Activated T-cell treated with anti-CD3 and anti-CD28 coated beads, Interleukin-2, amount 50 U/mL, for 24 hours (primary cell): ENCODE measurements around the gene NT5DC1.

Experiments used
- DNase-seq: peaks from one replicate; pipeline ENCODE4 v3.0.0-alpha.2; 2020
- H3K27ac Mint-ChIP-seq: 2 replicates; pipeline ENCODE4 v1.8.0; 2020; ENCODE audit warnings: mild to moderate bottlenecking, mixed read lengths
- H3K27me3 Mint-ChIP-seq: 2 replicates; pipeline ENCODE4 v1.8.0; 2020; ENCODE audit warnings: mixed read lengths
- H3K36me3 Mint-ChIP-seq: 2 replicates; pipeline ENCODE4 v1.8.0; 2020; ENCODE audit warnings: low read depth, mixed read lengths
- H3K4me1 Mint-ChIP-seq: 2 replicates; pipeline ENCODE4 v1.8.0; 2020; ENCODE audit warnings: low read depth, mixed read lengths
- H3K4me3 Mint-ChIP-seq: 2 replicates; pipeline ENCODE4 v1.8.0; 2020; ENCODE audit warnings: mild to moderate bottlenecking, moderate library complexity, mixed read lengths
- H3K9me3 Mint-ChIP-seq: 2 replicates; pipeline ENCODE4 v1.8.0; 2020; ENCODE audit warnings: mixed read lengths

NT5DC1 gene

GRCh38 chr6:116175344-116175743, 74.7 kb downstream of the NT5DC1 start:
- Mint-ChIP-seq H3K27me3 (no peaks in the 10 kb centered on the region), H3K36me3 (peaks cover 40% of the 10 kb centered on the region)

GRCh38 chr6:116176596-116176995, 75.9 kb downstream of the NT5DC1 start:
- H3K9me3 Mint-ChIP-seq, result peaks cover 17% of the 10 kb centered on the region
- peaks cover 40% of the 10 kb centered on the region for H3K36me3 Mint-ChIP-seq
- H3K27me3 Mint-ChIP-seq, result no peaks in the 10 kb centered on the region
- no peak overlapping the region for H3K27ac Mint-ChIP-seq
- no peaks in the 10 kb centered on the region for H3K4me1 Mint-ChIP-seq
- no peak for DNase-seq
- no peak overlapping the region for H3K4me3 Mint-ChIP-seq

More at GRCh38 chr6:116175344-116175743, 74.7 kb downstream of the NT5DC1 start:
- no peak for DNase-seq
- Mint-ChIP-seq H3K4me3 (no peak overlapping the region), H3K27ac (no peak overlapping the region), H3K9me3 (peaks cover 17% of the 10 kb centered on the region), H3K4me1 (no peaks in the 10 kb centered on the region)

- no peak overlapping the region for H3K27ac Mint-ChIP-seq
- H3K4me3 Mint-ChIP-seq, result no peak overlapping the region
- H3K36me3 Mint-ChIP-seq, result peaks cover 27% of the 10 kb centered on the region
- H3K4me1 Mint-ChIP-seq, result peaks cover 13% of the 10 kb centered on the region
- H3K27me3 Mint-ChIP-seq, result no peaks in the 10 kb centered on the region
- no peak for DNase-seq
- H3K9me3 Mint-ChIP-seq, result peaks cover 5% of the 10 kb centered on the region
Measured at GRCh38 chr6:116180375-116180774, 79.7 kb downstream of the NT5DC1 start.

- H3K4me3 Mint-ChIP-seq, result no peak overlapping the region
- H3K27me3 Mint-ChIP-seq, result no peaks in the 10 kb centered on the region
- H3K27ac Mint-ChIP-seq, result no peak overlapping the region
- H3K9me3 Mint-ChIP-seq, result no peaks in the 10 kb centered on the region
- peaks cover 20% of the 10 kb centered on the region for H3K36me3 Mint-ChIP-seq
- no peaks in the 10 kb centered on the region for H3K4me1 Mint-ChIP-seq
- no peak for DNase-seq
Measured at GRCh38 chr6:116189472-116189871, 88.8 kb downstream of the NT5DC1 start.

- Mint-ChIP-seq H3K27ac (no peak overlapping the region), H3K9me3 (no peaks in the 10 kb centered on the region), H3K4me1 (no peaks in the 10 kb centered on the region), H3K36me3 (peaks cover 17% of the 10 kb centered on the region), H3K27me3 (no peaks in the 10 kb centered on the region), H3K4me3 (no peak overlapping the region)
- DNase-seq, result no peak
Measured at GRCh38 chr6:116190550-116190949, 89.9 kb downstream of the NT5DC1 start.

GRCh38 chr6:116191881-116192280, 91.2 kb downstream of the NT5DC1 start:
- Mint-ChIP-seq H3K27me3 (no peaks in the 10 kb centered on the region), H3K9me3 (no peaks in the 10 kb centered on the region), H3K27ac (no peak overlapping the region), H3K4me3 (no peak overlapping the region), H3K4me1 (no peaks in the 10 kb centered on the region), H3K36me3 (peaks cover 10% of the 10 kb centered on the region)
- no peak for DNase-seq

GRCh38 chr6:116192786-116193185, 92.1 kb downstream of the NT5DC1 start:
- no peaks in the 10 kb centered on the region for H3K4me1 Mint-ChIP-seq
- H3K4me3 Mint-ChIP-seq, result no peak overlapping the region
- DNase-seq, result no peak
- H3K9me3 Mint-ChIP-seq, result no peaks in the 10 kb centered on the region
- no peak overlapping the region for H3K27ac Mint-ChIP-seq
- H3K27me3 Mint-ChIP-seq, result no peaks in the 10 kb centered on the region
- H3K36me3 Mint-ChIP-seq, result peaks cover 11% of the 10 kb centered on the region

- H3K4me3 Mint-ChIP-seq, result no peak overlapping the region
- peaks cover 4% of the 10 kb centered on the region for H3K36me3 Mint-ChIP-seq
- no peaks in the 10 kb centered on the region for H3K4me1 Mint-ChIP-seq
- H3K27me3 Mint-ChIP-seq, result no peaks in the 10 kb centered on the region
- no peak for DNase-seq
- H3K27ac Mint-ChIP-seq, result no peak overlapping the region
- H3K9me3 Mint-ChIP-seq, result no peaks in the 10 kb centered on the region
Measured at GRCh38 chr6:116196841-116197240, 96.2 kb downstream of the NT5DC1 start.

GRCh38 chr6:116200619-116201249, 100.1 kb downstream of the NT5DC1 start:
- Mint-ChIP-seq H3K36me3 (peaks cover 4% of the 10 kb centered on the region), H3K9me3 (no peaks in the 10 kb centered on the region), H3K4me1 (no peaks in the 10 kb centered on the region), H3K4me3 (no peak overlapping the region), H3K27ac (no peak overlapping the region), H3K27me3 (no peaks in the 10 kb centered on the region)
- DNase-seq, result no peak

GRCh38 chr6:116201538-116201937, 100.9 kb downstream of the NT5DC1 start:
- Mint-ChIP-seq H3K27ac (no peak overlapping the region), H3K27me3 (no peaks in the 10 kb centered on the region), H3K4me1 (no peaks in the 10 kb centered on the region), H3K4me3 (no peak overlapping the region), H3K36me3 (peaks cover 4% of the 10 kb centered on the region), H3K9me3 (no peaks in the 10 kb centered on the region)
- no peak for DNase-seq

GRCh38 chr6:116205281-116205680, 104.6 kb downstream of the NT5DC1 start:
- Mint-ChIP-seq H3K27me3 (no peaks in the 10 kb centered on the region), H3K27ac (no peak overlapping the region), H3K4me1 (no peaks in the 10 kb centered on the region), H3K4me3 (no peak overlapping the region), H3K9me3 (no peaks in the 10 kb centered on the region), H3K36me3 (no peaks in the 10 kb centered on the region)
- no peak for DNase-seq

- no peaks in the 10 kb centered on the region for H3K36me3 Mint-ChIP-seq
- H3K9me3 Mint-ChIP-seq, result no peaks in the 10 kb centered on the region
- no peak overlapping the region for H3K4me3 Mint-ChIP-seq
- no peaks in the 10 kb centered on the region for H3K27me3 Mint-ChIP-seq
- no peaks in the 10 kb centered on the region for H3K4me1 Mint-ChIP-seq
- H3K27ac Mint-ChIP-seq, result no peak overlapping the region
- DNase-seq, result no peak
Measured at GRCh38 chr6:116206231-116206903, 105.7 kb downstream of the NT5DC1 start.

- H3K4me3 Mint-ChIP-seq, result no peak overlapping the region
- no peaks in the 10 kb centered on the region for H3K4me1 Mint-ChIP-seq
- H3K27me3 Mint-ChIP-seq, result no peaks in the 10 kb centered on the region
- H3K9me3 Mint-ChIP-seq, result no peaks in the 10 kb centered on the region
- no peaks in the 10 kb centered on the region for H3K36me3 Mint-ChIP-seq
- no peak overlapping the region for H3K27ac Mint-ChIP-seq
- DNase-seq, result no peak
Measured at GRCh38 chr6:116208056-116208785, 107.6 kb downstream of the NT5DC1 start.

- no peak overlapping the region for H3K4me3 Mint-ChIP-seq
Measured at GRCh38 chr6:116210316-116210715, 109.7 kb downstream of the NT5DC1 start.

More at GRCh38 chr6:116210316-116210715, 109.7 kb downstream of the NT5DC1 start:
- Mint-ChIP-seq H3K27me3 (no peaks in the 10 kb centered on the region), H3K36me3 (no peaks in the 10 kb centered on the region), H3K9me3 (no peaks in the 10 kb centered on the region), H3K4me1 (no peaks in the 10 kb centered on the region), H3K27ac (no peak overlapping the region)
- no peak for DNase-seq
